HG03520 (cell line): ENCODE data around the gene SYTL2.
"Not testable (repeated sequence)": the region's sequence is repeated elsewhere in the genome, so short reads cannot be mapped to it uniquely, and the experiment has no call there.

Experiments
- ATAC-seq: cut with Tn5 transposase; IDR thresholded peaks from one replicate; pipeline ENCODE4 v1.9.1; 2021; ENCODE audit warnings: mild to moderate bottlenecking, moderate library complexity; ENCODE audit not compliant: unreplicated experiment

The SYTL2 gene

DNA sequence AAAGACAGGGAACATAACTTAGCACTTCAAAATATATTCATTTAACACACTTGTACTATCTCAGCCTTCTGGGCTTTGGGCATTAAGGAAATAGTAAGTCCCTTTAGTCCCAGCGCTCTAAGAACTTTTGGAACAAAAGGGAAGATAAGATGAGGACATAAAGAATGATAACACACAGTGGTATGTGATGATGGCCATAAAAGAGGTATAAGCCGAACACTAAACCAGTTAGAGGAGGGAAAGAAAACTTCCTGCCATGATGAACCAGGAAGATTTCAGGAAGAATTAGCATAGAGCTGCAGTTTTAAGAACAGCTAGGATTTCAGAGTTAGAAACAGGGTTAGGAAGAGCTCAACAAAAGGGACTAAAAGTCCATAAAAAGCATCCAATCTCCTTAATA lies 11.8 kb downstream of the SYTL2 start:
- no peak for ATAC-seq

DNA sequence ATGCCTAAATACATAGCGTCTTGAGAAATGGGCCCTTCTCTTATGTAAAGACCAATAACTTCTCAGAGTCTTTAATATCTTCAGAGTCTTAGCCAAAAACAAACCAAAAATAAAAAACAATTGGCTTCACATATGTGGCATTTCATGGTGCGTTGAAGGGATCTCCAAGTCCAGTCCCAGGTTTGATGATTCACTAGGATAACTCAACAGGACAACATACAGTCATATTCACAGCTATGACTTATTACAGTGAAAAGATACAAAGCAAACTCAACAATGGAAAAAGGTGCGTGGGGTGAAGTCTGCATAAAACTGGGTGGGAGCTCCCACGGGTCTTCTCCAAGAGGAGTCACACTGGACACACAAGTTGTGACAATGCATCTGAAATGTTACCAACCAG lies 12.6 kb downstream of the SYTL2 start:
- no peak for ATAC-seq

DNA sequence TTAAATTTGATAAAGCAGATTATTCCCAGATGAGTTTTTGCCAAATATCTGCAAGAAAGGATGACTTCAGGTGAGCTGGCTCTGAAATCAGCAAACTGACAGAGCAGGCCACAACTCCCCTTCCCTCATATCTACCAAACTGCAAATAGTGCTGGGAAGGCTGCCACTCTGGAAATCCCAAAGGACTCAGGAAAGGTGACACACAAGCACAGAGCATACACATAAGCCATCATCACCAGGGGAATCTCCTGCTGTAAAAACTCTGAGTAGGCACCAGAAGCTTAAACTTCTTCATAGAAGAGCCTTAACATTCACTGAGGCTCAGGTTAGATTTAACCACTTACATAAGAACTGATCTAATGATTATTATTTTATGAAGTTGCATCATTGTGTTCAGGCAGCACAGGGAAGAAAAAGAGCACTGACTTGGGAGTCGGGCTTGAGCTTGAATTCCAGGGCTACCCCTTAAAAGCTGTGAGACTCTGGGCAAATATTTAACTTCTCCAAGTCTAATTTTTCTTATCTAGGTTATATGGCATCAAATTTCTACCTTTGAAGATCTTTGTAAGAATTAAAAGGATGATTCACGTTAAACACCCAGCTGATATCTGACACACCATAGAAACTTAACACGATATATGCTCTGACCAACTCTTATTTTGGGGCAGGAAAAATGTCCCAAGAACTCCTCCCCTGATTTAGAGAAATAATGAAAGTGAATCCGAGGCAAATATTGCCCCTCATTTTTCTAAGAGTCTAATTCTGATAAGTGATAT lies 15.0 kb downstream of the SYTL2 start:
- ATAC-seq: no peak

DNA sequence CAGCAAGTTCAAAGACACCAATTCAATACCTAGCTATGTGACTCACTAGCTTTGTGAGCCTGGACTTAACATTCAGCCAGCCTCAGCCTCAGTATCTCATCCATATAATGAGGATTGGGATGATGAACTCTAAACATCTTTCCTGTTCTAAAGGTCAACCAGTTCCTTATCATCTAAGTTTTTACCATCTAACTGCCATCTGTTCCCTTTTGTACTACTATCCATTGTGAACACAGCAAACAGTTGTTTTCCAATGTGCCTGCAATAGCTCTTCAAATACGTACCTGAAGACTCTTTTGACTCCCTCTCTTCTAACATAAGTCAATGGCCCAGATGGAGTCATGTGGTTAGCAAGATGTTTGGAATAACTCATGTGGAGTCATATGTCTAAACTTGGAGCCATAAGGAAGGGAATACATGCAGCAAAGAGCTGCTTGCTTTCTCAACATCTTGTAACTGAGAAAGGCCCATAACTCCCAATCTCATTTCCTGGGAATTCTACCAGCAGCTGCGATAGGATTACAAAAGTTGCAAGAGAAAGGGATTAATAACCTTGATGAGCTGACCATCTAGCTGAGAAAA lies 19.4 kb downstream of the SYTL2 start:
- no peak for ATAC-seq

DNA sequence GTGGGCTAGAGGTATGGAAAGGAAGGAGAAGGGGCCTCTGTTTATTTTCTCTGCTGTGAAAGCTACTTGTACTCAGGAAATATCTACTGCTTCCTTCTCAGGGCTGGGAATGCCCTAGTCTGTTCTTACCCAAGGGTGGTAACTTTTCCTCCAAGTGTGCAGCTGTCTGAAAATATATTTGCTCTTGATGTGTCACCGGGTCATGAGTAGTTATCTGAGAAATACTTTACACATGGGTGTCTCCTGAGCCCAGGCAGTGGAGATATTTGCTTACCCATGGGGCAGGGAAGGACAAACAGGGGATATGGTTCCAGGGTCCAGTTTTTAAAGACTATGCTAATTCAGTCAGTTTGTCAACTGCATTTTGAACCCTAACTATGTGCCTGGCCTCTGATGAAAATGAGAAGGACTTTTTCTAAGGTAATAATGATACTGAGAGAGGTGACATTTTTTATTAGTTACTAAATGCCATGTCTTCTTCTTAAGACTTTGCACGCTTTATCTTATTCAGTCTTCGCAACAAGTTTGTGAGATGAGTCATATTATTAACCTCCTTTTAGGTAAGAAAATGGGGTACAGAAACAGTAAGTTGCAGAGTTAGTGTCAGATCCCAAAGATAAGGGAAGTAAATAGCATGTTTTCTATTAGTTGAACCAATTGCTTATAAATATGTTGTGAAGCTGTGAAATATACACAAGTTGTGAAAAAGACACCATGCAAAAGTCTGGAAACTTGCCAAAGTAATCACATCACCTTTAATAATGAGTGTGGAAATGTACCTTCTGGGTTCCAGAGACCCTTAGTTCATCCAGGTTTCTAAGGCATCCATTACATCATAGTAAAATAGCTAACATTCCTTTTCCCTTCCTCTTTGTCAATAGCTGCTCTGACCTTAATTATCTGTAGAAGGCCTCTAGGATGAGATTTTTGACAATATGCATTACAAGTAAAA lies 22.9 kb downstream of the SYTL2 start:
- no peak for ATAC-seq

DNA sequence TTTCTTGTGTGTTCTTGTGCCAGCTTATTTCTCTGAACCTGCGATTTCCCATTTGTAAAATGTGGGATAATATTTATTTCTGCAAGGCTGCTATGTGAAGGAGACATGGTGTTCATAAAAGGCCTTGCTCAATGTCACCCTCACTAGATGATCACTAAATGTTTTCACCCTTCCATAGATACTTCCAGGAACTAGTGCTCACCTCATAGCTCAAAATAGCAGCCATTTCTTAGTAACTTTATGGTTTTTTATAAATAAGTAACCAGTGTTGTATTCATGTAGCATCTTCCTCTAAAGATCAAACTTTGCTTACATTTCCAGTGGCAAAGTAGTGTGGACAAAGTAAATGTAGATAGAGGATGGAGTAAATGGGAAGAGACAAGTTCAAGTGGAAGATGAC lies 23.8 kb downstream of the SYTL2 start:
- no peak for ATAC-seq

DNA sequence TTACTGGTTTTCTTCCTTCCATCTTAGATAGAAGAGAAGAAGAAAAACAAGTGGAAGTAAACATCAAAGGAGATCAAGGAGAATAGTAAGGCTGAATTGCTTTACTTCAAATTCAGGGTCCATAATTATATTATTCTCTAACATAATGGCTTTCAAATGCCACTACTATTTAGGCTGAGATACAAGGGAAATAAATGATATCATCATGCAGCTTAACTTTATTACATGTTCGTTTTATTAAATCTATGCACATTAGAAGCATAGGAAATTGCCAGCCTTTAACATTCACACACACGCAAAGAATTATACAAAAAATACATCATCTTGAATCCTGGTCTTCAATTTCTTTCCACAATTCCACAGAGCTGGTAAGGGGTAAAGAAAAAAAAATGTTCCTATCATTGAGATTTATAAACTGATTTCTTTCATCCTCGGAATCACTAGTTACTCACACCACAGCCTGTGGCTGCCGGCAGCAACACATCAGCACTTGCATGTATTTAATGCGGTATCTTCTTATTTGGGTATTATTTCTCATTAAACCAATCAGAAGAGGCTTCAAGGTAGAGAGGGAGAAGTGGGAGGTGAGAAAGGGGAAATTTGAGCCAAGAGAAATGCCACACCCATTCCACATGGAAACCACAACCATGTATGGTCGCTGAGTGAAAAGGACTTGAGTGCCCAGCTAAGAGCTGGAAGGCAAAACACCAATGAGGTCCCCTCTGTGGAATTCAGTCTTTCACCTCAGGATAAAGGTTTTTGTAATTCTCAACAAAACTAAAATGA lies 26.3 kb downstream of the SYTL2 start:
- ATAC-seq: no peak

DNA sequence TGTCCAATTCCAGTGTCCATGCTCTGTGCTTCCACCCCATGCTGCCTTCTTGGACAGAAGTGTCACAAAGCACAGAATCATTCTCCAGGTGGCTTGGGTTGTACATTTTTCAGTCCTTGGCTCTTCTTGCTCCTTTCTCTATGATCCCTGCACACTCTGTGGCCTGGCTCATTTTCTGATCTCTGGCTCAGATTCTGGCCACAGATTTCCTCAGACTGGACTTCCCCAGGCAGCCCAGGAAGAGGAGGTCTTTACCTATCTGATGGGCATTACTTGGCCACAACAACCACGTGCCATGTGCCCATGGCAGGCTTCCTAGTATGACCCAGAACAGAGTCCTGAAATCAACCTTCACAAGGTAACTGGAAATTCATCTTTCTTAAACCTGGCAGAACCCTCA lies 27.2 kb downstream of the SYTL2 start:
- ATAC-seq: no peak

DNA sequence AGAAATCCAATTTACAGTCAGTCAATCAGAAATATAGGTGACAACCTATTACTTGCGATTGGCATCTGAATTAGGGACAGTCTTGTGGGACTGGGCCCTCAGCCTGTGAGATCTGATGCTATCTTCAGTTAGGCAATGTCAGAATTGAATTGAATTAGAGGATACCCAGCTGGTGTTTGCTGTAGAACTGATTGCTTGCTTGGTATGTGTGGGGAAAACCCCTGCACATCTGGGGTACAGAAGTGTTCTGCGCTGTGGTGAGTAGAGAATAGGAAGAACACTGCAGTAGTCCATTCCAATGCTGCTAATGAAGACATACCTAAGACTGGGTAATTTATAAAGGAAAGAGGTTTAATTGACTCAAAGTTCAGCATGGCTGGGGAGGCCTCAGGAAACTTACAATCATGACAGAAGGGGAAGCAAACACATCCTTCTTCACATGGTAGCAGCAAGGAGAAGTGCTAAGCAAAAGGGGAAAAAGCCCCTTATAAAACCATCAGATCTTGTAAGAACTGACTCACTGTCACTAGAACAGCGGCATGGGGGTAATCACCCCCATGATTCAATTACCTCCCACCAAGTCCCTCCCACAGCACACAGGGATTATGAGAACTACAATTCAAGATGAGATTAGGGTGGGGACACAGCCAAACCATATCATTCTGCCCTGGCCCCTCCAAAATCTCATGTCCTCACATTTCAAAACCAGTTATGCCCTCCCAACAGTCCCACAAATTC lies 30.0 kb downstream of the SYTL2 start:
- not testable (repeated sequence) for ATAC-seq

DNA sequence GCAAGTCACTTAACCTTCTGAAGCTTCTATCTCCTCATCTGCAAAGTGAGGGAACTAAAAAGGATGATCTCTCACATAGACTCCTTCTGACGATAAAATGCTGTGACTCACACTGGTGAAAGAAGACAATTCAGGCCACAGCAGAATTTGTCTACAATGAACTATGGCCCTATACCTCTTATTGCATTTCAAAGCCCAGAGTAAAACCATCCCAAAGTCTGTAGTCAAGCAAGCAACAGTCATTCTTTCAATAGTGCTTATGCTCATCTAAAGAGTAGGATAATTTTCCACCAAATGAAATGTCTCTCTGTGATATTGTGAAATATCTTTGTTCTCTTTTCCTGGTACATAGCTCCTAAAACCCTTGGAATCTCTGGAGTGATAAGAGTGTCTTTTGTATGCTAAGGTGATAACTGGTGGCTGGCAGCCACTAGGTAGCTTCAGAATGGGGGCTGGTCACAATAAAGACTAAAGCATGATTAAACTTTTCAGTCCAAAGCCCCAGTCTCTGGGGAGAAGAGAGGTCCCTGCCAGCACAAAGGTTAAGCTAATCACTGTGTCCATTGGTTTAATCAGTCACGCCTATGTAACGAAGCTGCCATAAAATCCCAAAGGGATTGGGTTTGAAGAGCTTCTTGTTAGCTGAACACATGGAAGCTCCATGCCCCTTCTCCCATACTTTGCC lies 30.8 kb downstream of the SYTL2 start:
- no peak for ATAC-seq

DNA sequence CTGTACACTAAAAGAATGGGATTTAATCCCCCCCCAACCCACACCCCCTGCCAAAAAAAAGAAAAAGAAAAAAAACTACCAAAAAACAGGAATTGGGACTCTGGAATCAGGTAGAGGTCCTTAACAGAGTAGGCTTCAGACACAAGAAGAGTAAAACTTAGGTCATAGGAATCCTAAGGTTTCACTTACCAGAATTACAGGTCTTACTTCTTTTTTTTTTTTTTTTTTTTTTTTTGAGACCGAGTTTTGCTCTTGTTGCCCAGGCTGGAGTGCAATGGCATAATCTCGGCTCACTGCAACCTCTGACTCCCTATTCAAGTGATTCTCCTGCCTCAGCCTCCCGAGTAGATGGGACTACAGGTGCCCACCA lies 33.4 kb downstream of the SYTL2 start:
- not testable (repeated sequence) for ATAC-seq

DNA sequence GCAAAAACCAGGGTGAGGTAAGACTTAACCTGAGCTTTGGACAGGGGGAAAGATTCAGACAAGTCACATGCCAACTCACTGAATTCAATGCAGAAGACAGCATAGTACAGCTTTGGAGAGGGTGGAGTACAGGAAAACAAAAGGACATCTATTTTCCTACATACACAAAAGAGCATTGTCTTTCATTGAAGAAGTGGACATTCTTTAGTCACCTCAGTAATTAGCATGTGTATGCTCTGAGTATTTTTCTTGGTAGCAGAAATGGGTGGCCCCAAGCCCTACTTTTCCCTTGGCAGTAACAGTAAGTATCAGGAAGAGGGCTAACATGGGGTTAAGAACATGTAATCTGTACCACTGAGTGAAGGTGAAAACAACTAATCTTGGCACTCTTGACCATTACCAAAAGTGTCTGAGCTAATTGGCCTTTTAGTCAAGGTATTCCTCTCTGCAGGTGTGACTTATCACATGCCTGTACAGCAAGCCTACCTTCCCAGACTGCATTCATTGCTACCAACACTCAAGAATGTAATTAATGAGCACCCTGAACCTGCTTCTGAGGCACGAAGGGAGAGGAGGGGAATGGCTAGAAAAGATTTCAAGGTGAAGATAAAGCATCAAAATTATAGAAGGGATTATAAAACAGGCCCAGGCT lies 33.9 kb downstream of the SYTL2 start:
- ATAC-seq: no peak

DNA sequence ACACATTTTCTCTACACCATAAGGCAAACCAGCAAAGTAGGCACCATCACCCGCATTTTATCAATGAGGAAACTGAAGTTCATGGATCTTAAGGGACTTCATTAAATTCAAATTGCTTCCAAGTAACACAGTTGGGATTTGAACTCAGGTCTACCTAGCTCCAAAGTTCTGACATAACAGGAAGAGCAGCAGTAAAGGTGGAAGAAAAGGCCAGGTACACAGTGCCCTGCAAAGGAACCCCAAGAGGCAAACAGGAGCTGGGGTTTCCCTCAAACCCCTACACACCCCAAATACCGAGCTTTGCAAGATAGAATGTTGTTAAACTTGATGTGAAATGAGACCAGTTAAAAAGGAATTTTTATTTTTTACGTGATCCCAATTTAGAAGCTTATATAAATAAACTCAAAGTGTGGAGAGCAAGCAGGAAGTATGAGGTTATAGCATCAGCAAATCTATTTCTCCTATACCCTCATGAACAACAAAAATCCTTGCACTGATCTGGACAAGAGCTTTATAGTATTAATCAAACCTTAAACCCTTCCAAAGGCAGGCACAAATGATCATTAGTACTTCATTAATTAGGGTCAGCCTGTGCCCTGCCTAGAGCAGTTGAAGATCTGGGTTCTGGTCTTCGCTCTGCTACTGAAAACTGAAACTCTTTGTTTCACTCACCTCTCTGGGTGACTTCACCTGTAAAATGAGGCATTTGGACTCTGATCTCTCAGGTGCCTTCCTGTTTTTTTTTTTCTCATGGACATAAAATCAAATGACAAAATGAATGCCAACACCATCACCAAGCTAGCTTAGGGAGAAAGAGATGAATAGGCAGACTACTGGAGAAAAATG lies 36.5 kb downstream of the SYTL2 start:
- no peak for ATAC-seq

DNA sequence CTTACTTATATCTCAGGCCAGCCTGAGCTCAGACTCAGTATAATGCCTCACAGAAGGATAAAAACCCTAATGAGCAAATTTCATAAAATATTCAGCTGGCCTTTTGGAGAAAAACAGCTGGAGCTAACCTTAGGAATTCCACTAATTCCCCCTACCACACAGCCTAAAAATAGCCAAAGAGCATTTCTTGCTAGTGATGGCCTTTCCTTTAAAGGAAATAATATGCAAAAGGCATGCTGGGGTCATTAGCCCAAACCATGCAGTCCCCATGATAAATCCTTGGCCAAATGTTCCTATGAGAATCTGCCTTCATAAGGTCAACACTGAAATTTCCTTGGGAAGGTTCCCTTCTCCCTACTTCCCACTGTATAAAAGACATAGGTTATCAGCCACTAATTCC lies 38.2 kb downstream of the SYTL2 start:
- ATAC-seq: no peak

DNA sequence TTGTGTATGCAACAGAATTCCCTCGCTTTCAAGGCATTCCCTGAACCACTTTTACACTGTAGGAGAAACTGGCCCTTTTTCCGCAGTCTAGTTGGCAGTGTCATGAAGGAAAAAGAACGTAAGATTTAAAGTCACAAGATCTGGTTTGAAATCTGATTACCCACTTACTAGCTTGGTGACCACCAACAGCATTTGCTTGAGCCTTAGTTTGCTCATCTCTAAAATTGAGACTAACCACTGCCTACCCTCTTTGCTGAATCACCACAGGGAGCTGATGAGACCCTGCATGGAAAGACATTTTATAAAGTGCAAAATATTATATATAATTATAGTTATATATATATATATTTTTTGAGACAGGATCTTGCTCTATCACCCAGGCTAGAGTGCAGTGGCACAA lies 39.4 kb downstream of the SYTL2 start:
- ATAC-seq: no peak

DNA sequence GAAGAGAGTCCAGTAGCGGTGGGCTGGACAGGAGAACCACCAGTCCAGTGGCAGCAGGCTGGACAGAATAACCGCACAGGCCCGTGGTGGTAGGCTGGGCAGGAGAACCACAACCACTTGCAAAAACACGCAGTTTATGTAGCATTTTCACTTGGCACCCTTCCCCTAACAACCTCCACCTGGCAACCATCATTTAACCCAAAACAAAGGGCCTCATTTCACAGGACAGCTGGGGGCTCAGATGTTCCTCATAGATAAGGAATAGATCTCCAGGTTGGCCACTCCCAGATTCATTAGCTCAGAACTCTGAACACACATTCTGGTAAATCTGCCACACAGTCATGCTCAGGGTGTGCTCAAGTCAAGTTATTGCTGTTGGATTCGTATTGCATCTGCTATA lies 41.2 kb downstream of the SYTL2 start:
- no peak for ATAC-seq

DNA sequence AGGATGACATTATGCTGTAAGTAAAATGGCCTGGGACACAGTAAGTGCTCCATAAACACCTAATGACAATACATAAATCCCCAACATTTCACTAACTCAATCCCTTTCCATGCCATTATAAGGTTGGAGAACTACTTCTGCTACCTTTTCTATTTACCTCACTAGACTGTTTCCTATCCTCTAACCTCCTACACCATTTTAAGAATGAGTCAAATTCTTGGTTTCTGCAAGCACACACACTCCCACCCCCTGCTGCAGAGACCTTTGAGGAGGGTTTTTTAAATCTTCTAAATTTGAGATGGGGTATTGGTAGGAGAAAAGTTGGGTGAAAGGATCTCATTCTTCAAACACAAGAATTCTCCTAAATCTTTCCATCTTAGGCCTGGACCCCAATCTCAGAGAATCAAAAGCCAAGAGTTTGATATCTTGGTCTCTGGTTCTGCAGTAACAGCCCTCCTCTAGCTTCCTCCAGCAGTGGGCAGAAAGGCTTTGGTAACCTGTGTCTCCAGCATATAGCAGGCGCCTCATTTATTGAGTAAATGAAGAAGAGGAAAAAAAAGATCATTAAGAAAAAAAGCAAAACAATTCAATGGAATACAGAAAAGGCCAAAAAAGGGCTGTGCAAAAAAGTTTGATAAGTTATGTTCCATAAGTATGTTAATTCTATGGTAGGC lies 42.3 kb downstream of the SYTL2 start:
- ATAC-seq: peak; percentile 43
